ENCODE results near the gene C14orf180.

DNA sequence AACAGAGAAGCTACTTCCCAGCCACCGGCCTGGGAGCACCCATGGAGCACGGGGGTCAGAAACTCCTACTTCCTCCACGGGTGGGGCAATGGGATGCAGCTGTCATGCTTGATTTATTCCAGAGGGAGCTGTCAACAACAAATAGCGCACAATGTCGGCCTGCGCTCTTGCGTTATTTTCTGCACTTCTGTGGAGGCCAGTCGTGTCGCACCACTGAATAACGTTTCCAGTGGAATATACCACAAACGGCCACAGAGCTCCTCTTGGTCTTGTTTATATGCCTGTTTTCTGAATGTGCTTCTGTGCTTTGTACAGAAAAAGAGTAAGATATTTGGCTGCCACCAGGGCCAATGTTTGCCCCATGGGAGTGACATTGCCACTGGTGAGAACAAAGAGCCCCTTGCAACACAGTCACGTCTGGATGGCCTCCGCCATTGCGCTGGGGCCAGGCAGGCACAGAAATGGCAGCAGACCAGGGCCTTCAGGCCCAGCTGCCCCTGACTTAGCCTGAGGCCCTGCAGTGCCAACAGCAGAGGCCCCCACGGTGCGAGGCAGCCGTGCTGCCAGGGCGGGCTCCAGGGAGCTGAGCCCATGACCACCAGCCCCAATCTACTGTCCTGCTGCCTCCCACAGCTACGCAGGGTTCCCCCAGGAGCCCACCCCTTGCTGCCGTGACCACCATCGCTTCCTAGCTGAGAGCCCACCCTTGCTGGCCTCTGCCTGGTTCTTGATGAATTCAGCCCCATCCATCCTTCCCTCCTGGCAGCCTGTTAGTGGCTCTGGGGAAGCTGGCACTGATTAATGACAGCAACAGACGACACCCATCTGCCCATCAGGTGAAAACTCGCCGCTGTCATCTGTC is 53.9 kb downstream of the C14orf180 start:
- TF ChIP-seq, protein P1, sequence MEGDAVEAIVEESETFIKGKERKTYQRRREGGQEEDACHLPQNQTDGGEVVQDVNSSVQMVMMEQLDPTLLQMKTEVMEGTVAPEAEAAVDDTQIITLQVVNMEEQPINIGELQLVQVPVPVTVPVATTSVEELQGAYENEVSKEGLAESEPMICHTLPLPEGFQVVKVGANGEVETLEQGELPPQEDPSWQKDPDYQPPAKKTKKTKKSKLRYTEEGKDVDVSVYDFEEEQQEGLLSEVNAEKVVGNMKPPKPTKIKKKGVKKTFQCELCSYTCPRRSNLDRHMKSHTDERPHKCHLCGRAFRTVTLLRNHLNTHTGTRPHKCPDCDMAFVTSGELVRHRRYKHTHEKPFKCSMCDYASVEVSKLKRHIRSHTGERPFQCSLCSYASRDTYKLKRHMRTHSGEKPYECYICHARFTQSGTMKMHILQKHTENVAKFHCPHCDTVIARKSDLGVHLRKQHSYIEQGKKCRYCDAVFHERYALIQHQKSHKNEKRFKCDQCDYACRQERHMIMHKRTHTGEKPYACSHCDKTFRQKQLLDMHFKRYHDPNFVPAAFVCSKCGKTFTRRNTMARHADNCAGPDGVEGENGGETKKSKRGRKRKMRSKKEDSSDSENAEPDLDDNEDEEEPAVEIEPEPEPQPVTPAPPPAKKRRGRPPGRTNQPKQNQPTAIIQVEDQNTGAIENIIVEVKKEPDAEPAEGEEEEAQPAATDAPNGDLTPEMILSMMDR (IDR thresholded peaks at IDR 0.05), result no peak
- no peak for TF ChIP-seq POLR2A (IDR thresholded peaks at IDR 0.05)
